Embryonic facial prominence (tissue), 1 donor: ENCODE results near the gene TFEB.

Experiments used
- DNase-seq: peaks from one replicate; pipeline ENCODE4 v3.0.0-alpha.2; 2016; ENCODE audit errors: extremely low spot score

Gene TFEB

GRCh38 chr6:41735427-41736185 lies at the start of gene TFEB:
TSS of gene TFEB (minus strand) at chr6:41735608. CDS start at chr6:41691213, 44,395 bp downstream.
- DNase-seq = peak; percentile 83

GRCh38 chr6:41784581-41785171 lies 49.3 kb upstream of the TFEB start:
- DNase-seq = no peak

- no peak for DNase-seq
These were observed 47.8 kb upstream of the TFEB start for GRCh38 chr6:41783106-41783780.

- no peak for DNase-seq
These were observed 45.9 kb upstream of the TFEB start for GRCh38 chr6:41781366-41781730.

GRCh38 chr6:41780551-41781365 lies 45.4 kb upstream of the TFEB start, which contains the start of gene PRICKLE4:
TSS of gene PRICKLE4 (plus strand) at chr6:41780782. CDS start at chr6:41783474, 2,692 bp downstream.
- no peak for DNase-seq

- DNase-seq = peak; percentile 87
These were observed 44.6 kb upstream of the TFEB start, which contains the start of gene FRS3 for GRCh38 chr6:41779788-41780550. TSS of gene FRS3 (minus strand) at chr6:41779900. CDS start at chr6:41776987, 2,913 bp downstream.

- DNase-seq = no peak
These were observed 43.9 kb upstream of the TFEB start for GRCh38 chr6:41779336-41779735.

GRCh38 chr6:41778895-41779294 lies 43.5 kb upstream of the TFEB start:
- DNase-seq = no peak

- DNase-seq = no peak
These were observed 42.3 kb upstream of the TFEB start for GRCh38 chr6:41777551-41778285.

- DNase-seq = no peak
These were observed 40.0 kb upstream of the TFEB start for GRCh38 chr6:41775293-41775882.

- no peak for DNase-seq
These were observed 39.4 kb upstream of the TFEB start for GRCh38 chr6:41774841-41775240.

GRCh38 chr6:41771058-41771983 lies 35.9 kb upstream of the TFEB start:
- no peak for DNase-seq

- no peak for DNase-seq
These were observed 35.1 kb upstream of the TFEB start for GRCh38 chr6:41770381-41771057.

GRCh38 chr6:41769376-41769775 lies 34.0 kb upstream of the TFEB start:
- no peak for DNase-seq

- DNase-seq = no peak
These were observed 33.3 kb upstream of the TFEB start for GRCh38 chr6:41768545-41769308.

GRCh38 chr6:41767112-41767833 lies 31.9 kb upstream of the TFEB start:
- no peak for DNase-seq
